GM12864 (cell line): ENCODE data around the gene SEMA3B.

ENCODE experiments used
- DNase-seq: peaks from one replicate; pipeline ENCODE4 v3.0.0-alpha.2; 2011; ENCODE audit warnings: low read depth
- H3K4me3 ChIP-seq: 2 replicates; pipeline ENCODE4 v1.5.1; 2011; ENCODE audit warnings: mild to moderate bottlenecking, low read depth, low read length, control low read depth
- CTCF ChIP-seq: IDR thresholded peaks from 2 replicates; pipeline ENCODE4 v1.5.1; 2011; ENCODE audit warnings: low read depth, mild to moderate bottlenecking, moderate library complexity, low read length, control low read depth, inconsistent platforms; ENCODE audit errors: missing control alignments

Gene SEMA3B

GRCh38 chr3:50288387-50289007, 19.6 kb downstream of the SEMA3B start:
- no peak for TF ChIP-seq CTCF
- DNase-seq, result no peak
- H3K4me3 ChIP-seq, result no peak overlapping the region

GRCh38 chr3:50289130-50289529, 20.2 kb downstream of the SEMA3B start:
- TF ChIP-seq CTCF, result no peak
- no peak overlapping the region for H3K4me3 ChIP-seq

GRCh38 chr3:50290161-50290641, 21.3 kb downstream of the SEMA3B start:
- no peak for TF ChIP-seq CTCF
- DNase-seq, result no peak
- no peak overlapping the region for H3K4me3 ChIP-seq

More at GRCh38 chr3:50289130-50289529, 20.2 kb downstream of the SEMA3B start:
- no peak for DNase-seq

GRCh38 chr3:50292159-50293078, 23.5 kb downstream of the SEMA3B start, which contains the start of gene IFRD2:
Gene IFRD2 (minus strand): TSS chr3:50292429. CDS start chr3:50292274, 155 bp downstream.
- H3K4me3 ChIP-seq, result peak within 1 kb of the TSS; percentile 91
- peak; percentile 93 for DNase-seq
- no peak for TF ChIP-seq CTCF

GRCh38 chr3:50293079-50293801, 24.3 kb downstream of the SEMA3B start:
- TF ChIP-seq CTCF, result no peak
- no peak for DNase-seq
- peak overlapping the region; percentile 91; the same call in 1 of the 2 replicates for H3K4me3 ChIP-seq

- DNase-seq, result no peak
- TF ChIP-seq CTCF, result no peak
- no peak overlapping the region for H3K4me3 ChIP-seq
Measured at GRCh38 chr3:50294089-50294488, 25.1 kb downstream of the SEMA3B start.
